Activated CD4-positive, alpha-beta memory T cell treated with anti-CD3 and anti-CD28 coated beads, Interleukin-2, amount 10 ng/mL, durations not matched to agents 7 days and 5 days (primary cell): ENCODE results near the gene TRAP1. TPM values are rescaled to one million over a fixed set of nuclear protein-coding genes. Genes with fewer than 3 reads are reported as not detected.

ENCODE experiments used
- CTCF ChIA-PET: fragments of 350-600 bp; sonication (Branson Sonifier 250); formaldehyde crosslinking; loops from one replicate; lab custom pipeline; 2021; ENCODE audit warnings: antibody characterized with exemption, inconsistent platforms; lab: Charles Lee
- POLR2A ChIA-PET: fragments of 350-600 bp; sonication (Branson Sonifier 250); formaldehyde crosslinking; loops from one replicate; lab custom pipeline; 2021; ENCODE audit warnings: antibody characterized with exemption; lab: Charles Lee
- DNase-seq: peaks from one replicate; pipeline ENCODE4 v3.0.0-alpha.2; 2020
- H3K27ac Mint-ChIP-seq: one replicate; pipeline ENCODE4 v1.8.0; 2021; ENCODE audit warnings: mild to moderate bottlenecking, mixed read lengths
- H3K27me3 Mint-ChIP-seq: one replicate; pipeline ENCODE4 v1.8.0; 2021; ENCODE audit warnings: mixed read lengths
- H3K36me3 Mint-ChIP-seq: one replicate; pipeline ENCODE4 v1.8.0; 2021; ENCODE audit warnings: low read depth, mixed read lengths
- H3K4me1 Mint-ChIP-seq: one replicate; pipeline ENCODE4 v1.8.0; 2021; ENCODE audit warnings: mixed read lengths
- H3K4me3 Mint-ChIP-seq: one replicate; pipeline ENCODE4 v1.8.0; 2021; ENCODE audit warnings: mild to moderate bottlenecking, mixed read lengths
- H3K9me3 Mint-ChIP-seq: one replicate; pipeline ENCODE4 v1.8.0; 2021; ENCODE audit warnings: mixed read lengths
- total RNA-seq, 2 experiments: library from RNA; stranded (reverse); gene quantifications; one replicate each; pipeline ENCODE4 v1.2.3, GENCODE V29; 2021

The TRAP1 gene
- total RNA-seq, 2 experiments from 2014 or later, result 81.0 to 87.6 TPM

- ChIA-PET CTCF (no interaction called here), POLR2A (interaction anchor here (0.6 to 3.1 kb wide), 2 partner anchors 13 to 32 kb away, joined by 3 to 21 read pairs; partner anchors contain the start of gene TRAP1)
- no peaks in the 10 kb centered on the region for H3K27me3 Mint-ChIP-seq
- no peak overlapping the region for H3K4me3 Mint-ChIP-seq
- H3K9me3 Mint-ChIP-seq, result no peaks in the 10 kb centered on the region
- DNase-seq, result no peak
- H3K27ac Mint-ChIP-seq, result no peak overlapping the region
- no peaks in the 10 kb centered on the region for H3K4me1 Mint-ChIP-seq
- peaks cover 58% of the 10 kb centered on the region for H3K36me3 Mint-ChIP-seq
These were observed 14.0 kb upstream of the TRAP1 start for GRCh38 chr16:3731126-3731935.

- H3K4me1 Mint-ChIP-seq, result no peaks in the 10 kb centered on the region
- CTCF ChIA-PET, result no interaction called here
- no peaks in the 10 kb centered on the region for H3K9me3 Mint-ChIP-seq
- no peaks in the 10 kb centered on the region for H3K27me3 Mint-ChIP-seq
- H3K4me3 Mint-ChIP-seq, result no peak overlapping the region
- POLR2A ChIA-PET, result interaction anchor here (3.1 kb wide), 1 partner anchor 12 kb away, joined by 21 read pairs; the partner anchor contains the start of gene TRAP1
- no peak for DNase-seq
- H3K27ac Mint-ChIP-seq, result no peak overlapping the region
- peaks cover 54% of the 10 kb centered on the region for H3K36me3 Mint-ChIP-seq
These were observed 13.1 kb upstream of the TRAP1 start for GRCh38 chr16:3730161-3731125.

- ChIA-PET CTCF (no interaction called here), POLR2A (no interaction called here)
These were observed 12.1 kb upstream of the TRAP1 start for GRCh38 chr16:3729161-3730112.

GRCh38 chr16:3728424-3729160, 11.3 kb upstream of the TRAP1 start:
- ChIA-PET CTCF (no interaction called here), POLR2A (no interaction called here)
- H3K4me1 Mint-ChIP-seq, result no peaks in the 10 kb centered on the region
- H3K9me3 Mint-ChIP-seq, result no peaks in the 10 kb centered on the region
- no peak overlapping the region for H3K4me3 Mint-ChIP-seq
- peaks cover 44% of the 10 kb centered on the region for H3K36me3 Mint-ChIP-seq
- H3K27me3 Mint-ChIP-seq, result no peaks in the 10 kb centered on the region
- no peak for DNase-seq
- H3K27ac Mint-ChIP-seq, result no peak overlapping the region

More at GRCh38 chr16:3729161-3730112, 12.1 kb upstream of the TRAP1 start:
- H3K4me1 Mint-ChIP-seq, result no peaks in the 10 kb centered on the region
- H3K27ac Mint-ChIP-seq, result no peak overlapping the region
- peaks cover 47% of the 10 kb centered on the region for H3K36me3 Mint-ChIP-seq
- H3K27me3 Mint-ChIP-seq, result no peaks in the 10 kb centered on the region
- H3K4me3 Mint-ChIP-seq, result no peak overlapping the region
- H3K9me3 Mint-ChIP-seq, result no peaks in the 10 kb centered on the region
- no peak for DNase-seq

GRCh38 chr16:3727806-3728381, 10.6 kb upstream of the TRAP1 start:
- DNase-seq, result no peak
- H3K4me3 Mint-ChIP-seq, result no peak overlapping the region
- H3K27me3 Mint-ChIP-seq, result no peaks in the 10 kb centered on the region
- peaks cover 42% of the 10 kb centered on the region for H3K36me3 Mint-ChIP-seq
- ChIA-PET POLR2A (no interaction called here), CTCF (no interaction called here)
- no peaks in the 10 kb centered on the region for H3K9me3 Mint-ChIP-seq
- H3K4me1 Mint-ChIP-seq, result no peaks in the 10 kb centered on the region
- H3K27ac Mint-ChIP-seq, result no peak overlapping the region

GRCh38 chr16:3726021-3726687, 8.8 kb upstream of the TRAP1 start:
- H3K27ac Mint-ChIP-seq, result no peak overlapping the region
- ChIA-PET POLR2A (no interaction called here), CTCF (no interaction called here)
- H3K4me1 Mint-ChIP-seq, result peaks cover 3% of the 10 kb centered on the region
- H3K9me3 Mint-ChIP-seq, result no peaks in the 10 kb centered on the region
- no peak for DNase-seq
- no peak overlapping the region for H3K4me3 Mint-ChIP-seq
- peaks cover 33% of the 10 kb centered on the region for H3K36me3 Mint-ChIP-seq
- H3K27me3 Mint-ChIP-seq, result no peaks in the 10 kb centered on the region

- Mint-ChIP-seq H3K4me1 (peaks cover 3% of the 10 kb centered on the region), H3K4me3 (no peak overlapping the region), H3K9me3 (no peaks in the 10 kb centered on the region), H3K27ac (no peak overlapping the region), H3K27me3 (no peaks in the 10 kb centered on the region), H3K36me3 (peaks cover 27% of the 10 kb centered on the region)
- ChIA-PET CTCF (no interaction called here), POLR2A (no interaction called here)
- DNase-seq, result no peak
These were observed 8.0 kb upstream of the TRAP1 start for GRCh38 chr16:3725276-3725675.

GRCh38 chr16:3722508-3722907, 5.2 kb upstream of the TRAP1 start:
- CTCF ChIA-PET, result no interaction called here
- H3K27ac Mint-ChIP-seq, result no peak overlapping the region
- H3K27me3 Mint-ChIP-seq, result no peaks in the 10 kb centered on the region
- DNase-seq, result no peak
- peaks cover 9% of the 10 kb centered on the region for H3K4me1 Mint-ChIP-seq
- no peaks in the 10 kb centered on the region for H3K9me3 Mint-ChIP-seq
- POLR2A ChIA-PET, result no interaction called here
- peaks cover 6% of the 10 kb centered on the region for H3K36me3 Mint-ChIP-seq
- H3K4me3 Mint-ChIP-seq, result no peak overlapping the region

GRCh38 chr16:3720418-3720817, 3.1 kb upstream of the TRAP1 start:
- Mint-ChIP-seq H3K27ac (no peak overlapping the region), H3K4me1 (peaks cover 20% of the 10 kb centered on the region), H3K36me3 (no peaks in the 10 kb centered on the region), H3K9me3 (no peaks in the 10 kb centered on the region), H3K27me3 (no peaks in the 10 kb centered on the region), H3K4me3 (no peak overlapping the region)
- ChIA-PET CTCF (no interaction called here), POLR2A (no interaction called here)
- no peak for DNase-seq

GRCh38 chr16:3718628-3719027, 1.3 kb upstream of the TRAP1 start:
- no peak for DNase-seq
- Mint-ChIP-seq H3K36me3 (peaks cover 8% of the 10 kb centered on the region), H3K9me3 (no peaks in the 10 kb centered on the region), H3K27ac (no peak overlapping the region), H3K4me1 (peaks cover 32% of the 10 kb centered on the region), H3K4me3 (peak overlapping the region; percentile 37), H3K27me3 (no peaks in the 10 kb centered on the region)
- ChIA-PET POLR2A (interaction anchor here (0.8 to 3.7 kb wide), 5 partner anchors 13 to 553 kb away, joined by 3 to 21 read pairs (median 5); no protein-coding TSS in a partner anchor), CTCF (interaction anchor here (1.1 kb wide), 1 partner anchor 22 kb away, joined by 3 read pairs; no protein-coding TSS in a partner anchor)

- H3K9me3 Mint-ChIP-seq, result no peaks in the 10 kb centered on the region
- H3K36me3 Mint-ChIP-seq, result peaks cover 15% of the 10 kb centered on the region
- H3K4me1 Mint-ChIP-seq, result peaks cover 36% of the 10 kb centered on the region
- ChIA-PET POLR2A (interaction anchor here (0.8 to 3.7 kb wide), 11 partner anchors 14 to 554 kb away, joined by 3 to 21 read pairs (median 8); partner anchors contain the start of gene CREBBP), CTCF (interaction anchor here (0.7 to 1.1 kb wide), 3 partner anchors 22 to 127 kb away, joined by 3 read pairs; no protein-coding TSS in a partner anchor)
- no peak for DNase-seq
- peak overlapping the region; percentile 77 for H3K27ac Mint-ChIP-seq
- peak overlapping the region; percentile 90 for H3K4me3 Mint-ChIP-seq
- H3K27me3 Mint-ChIP-seq, result no peaks in the 10 kb centered on the region
These were observed 681 bp upstream of the TRAP1 start for GRCh38 chr16:3718019-3718391.
